DMS53 treated with DMSO at 0.1 percent for 48 hours (cell line): Measurements from ENCODE around the gene PCSK5.
A peak's percentile ranks its signal among the peaks of the same experiment; 100 is the strongest.
"Not testable (repeated sequence)": the region's sequence is repeated elsewhere in the genome, so short reads cannot be mapped to it uniquely, and the experiment has no call there.

Source experiments
- DNase-seq: peaks from one replicate; lab custom pipeline; 2025; ENCODE audit not compliant: unreplicated experiment; lab: John Stamatoyannopoulos, UW

Gene PCSK5

DNA sequence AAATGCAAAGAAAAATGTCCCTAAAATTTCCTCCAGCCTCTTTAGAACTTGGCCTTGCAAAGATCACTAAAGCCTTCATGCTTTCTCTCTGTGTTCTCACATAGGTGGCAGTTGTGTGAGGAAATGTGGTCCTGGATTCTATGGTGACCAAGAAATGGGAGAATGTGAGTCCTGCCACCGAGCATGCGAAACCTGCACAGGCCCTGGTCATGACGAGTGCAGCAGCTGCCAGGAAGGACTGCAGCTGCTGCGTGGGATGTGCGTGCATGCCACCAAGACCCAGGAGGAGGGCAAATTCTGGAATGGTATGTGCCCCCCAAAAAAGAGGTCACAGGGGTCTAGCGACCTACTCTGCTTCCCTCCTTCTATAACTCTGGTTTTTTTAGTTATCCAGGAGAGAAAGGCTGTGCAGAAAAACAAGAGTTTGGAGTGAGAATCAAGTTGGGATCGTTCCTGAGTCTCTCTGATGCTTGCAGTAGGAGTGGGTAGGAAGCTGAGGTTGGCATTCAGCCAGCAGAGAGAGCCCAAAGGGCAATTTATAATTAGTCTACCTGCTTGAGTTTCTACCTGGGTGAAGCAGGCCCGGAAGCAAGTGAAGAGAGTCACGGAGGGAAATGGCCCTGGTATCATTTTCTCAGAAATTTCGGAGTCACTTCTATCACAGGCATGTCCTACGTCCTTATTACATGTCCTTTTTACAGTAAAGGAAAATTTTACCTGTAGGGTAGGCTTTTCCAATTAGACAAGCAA, 406.3 kb downstream of the PCSK5 start:
- no peak for DNase-seq

DNA sequence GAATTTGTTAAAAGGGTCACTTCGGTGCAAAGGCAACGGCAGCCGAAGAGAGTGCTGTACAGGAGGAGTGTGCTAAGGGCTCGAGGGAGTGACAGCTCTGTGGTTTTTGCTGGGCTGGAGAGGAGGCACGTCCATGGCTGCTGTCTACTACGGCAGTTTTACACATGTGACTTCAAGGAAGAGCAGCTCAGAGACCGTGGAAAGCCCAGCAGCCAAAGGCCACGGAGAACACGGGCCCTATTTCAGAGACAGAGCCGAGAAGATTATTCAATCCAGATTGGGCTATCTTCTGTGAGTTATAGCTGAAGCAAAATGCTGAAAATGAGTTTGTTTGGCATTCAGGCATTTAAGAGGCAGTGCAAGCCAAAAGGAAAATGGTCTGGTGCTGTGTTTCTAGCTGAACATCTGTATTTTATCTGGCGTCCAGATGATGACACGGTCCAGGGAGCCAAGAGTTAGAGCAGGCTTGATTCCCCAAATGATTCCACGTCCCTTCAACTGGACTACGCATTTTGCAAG, 407.3 kb downstream of the PCSK5 start:
- no peak for DNase-seq

DNA sequence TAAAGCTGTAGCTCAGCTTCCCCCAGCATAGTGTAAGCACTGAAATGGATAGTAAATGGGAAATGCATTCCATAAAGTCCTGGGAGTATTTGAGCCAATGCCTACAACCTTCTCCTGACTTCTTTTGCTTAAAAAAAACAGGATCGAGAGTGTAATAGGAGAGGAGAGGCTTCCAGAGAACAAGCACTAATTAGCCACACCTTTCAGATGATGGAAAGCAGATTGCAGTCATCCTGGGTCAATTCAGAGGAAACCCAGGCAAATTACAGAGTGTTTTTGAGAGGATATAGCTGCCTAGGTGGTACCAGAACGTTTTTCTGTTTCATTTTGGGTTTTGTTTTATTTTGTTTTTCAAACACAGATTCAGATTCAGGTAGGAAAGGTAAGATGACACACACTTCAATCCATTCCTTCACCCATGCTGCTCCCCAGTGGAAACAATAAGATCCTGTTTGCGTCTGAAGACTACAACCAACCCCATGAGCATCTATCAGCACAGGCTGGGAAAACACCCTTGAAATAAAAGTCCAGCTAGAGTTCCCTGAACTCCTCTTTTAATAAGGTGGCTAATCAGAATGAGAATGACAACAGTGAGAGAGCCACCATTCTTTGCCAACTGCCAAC, 408.2 kb downstream of the PCSK5 start:
- no peak for DNase-seq

DNA sequence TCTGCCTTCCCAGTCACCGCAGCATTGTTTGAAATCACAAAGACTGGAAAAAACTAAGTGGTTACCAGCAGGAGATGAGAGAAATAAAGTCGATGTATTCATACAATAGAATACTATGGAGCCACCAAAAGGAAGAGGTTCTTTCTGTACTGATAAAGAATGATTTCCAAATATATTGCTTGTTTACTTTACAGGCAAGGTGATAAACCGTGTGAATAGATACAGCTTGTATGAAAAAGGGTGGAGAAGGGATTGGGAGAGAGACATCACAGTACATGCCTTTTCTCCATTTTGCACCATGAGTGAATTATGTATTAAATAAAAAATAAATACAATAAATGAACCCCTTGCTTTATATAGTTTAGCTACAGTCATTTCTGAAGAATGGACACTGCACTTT, 412.1 kb downstream of the PCSK5 start:
- no peak for DNase-seq

DNA sequence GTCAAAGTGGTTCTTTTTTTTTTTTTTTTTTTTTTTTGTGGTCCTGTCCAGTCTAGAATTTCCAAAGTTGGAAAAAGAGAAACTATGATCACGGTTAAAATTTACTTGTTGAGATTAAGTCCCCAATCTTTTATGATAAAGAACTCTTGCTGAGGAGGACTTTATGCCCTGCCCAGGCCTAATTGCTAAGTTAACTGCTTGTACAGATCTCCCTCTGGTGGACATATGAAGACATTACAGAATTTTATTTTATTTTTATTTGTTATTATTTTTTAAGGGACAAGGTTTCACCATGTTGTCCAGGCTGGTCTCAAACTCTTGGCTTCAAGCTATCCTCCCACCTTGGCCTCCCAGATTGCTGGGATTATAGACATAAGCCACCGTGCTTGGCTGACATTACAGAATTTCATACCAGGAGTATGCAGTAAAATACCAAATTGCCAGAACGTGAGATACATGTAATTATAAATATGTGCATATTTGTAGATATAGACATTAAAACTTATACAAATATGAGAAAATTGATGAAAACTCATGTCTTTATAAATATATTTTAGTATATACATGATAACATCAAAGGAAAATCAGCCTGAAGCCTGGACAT, 412.6 kb downstream of the PCSK5 start:
- peak; percentile 18 for DNase-seq

DNA sequence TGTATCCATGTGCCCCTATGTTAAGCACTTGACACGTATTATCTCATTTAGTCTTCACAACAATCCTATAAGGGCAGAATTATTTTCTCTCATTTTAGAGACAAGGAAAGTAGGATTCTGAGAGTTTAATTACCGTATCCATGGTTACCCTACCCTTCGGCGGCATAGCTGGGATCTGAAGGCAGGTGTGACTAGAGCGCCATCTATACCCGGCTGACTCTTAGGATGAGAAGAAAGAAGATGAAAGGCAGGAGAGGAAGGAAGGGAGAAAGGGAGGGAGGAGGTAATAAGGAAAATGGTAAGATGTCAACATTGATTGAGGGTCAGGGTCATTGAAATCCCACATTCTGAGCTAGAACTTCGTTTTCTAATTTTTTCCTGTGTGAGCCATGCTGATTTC, 416.6 kb downstream of the PCSK5 start:
- DNase-seq: not testable (repeated sequence)

DNA sequence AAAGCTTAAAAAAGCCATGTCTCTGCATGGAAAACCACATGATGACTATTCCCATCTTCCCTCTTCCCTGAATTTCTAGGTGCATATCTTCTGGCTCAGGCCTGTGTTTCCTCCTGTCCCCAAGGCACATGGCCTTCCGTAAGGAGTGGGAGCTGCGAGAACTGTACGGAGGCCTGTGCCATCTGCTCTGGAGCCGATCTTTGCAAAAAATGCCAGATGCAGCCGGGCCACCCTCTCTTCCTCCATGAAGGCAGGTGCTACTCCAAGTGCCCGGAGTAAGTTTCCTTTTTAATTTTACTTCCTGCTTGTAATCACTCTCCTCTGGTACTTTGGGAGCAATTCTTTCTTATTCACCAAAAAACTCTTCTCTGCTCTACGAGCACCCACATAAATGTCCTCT, 420.1 kb downstream of the PCSK5 start:
- no peak for DNase-seq

DNA sequence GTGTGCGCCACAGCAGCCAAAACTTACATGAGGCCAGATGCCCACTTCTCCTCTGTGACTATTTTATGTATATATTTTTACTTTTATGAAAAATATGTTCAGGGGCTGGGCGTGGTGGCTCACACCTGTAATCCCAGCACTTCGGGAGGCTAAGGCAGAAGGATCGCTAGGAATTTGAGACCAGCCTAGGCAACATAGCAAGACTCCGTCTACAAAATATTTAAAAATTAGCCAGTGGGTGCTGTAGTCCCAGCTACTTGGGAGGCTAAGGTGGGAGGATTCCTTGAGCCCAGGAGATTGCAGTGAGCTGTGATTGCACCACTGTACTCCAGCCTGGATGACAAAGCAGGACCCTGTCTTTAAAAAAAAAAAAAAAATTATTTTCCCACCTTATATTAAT, 420.5 kb downstream of the PCSK5 start:
- no peak for DNase-seq

DNA sequence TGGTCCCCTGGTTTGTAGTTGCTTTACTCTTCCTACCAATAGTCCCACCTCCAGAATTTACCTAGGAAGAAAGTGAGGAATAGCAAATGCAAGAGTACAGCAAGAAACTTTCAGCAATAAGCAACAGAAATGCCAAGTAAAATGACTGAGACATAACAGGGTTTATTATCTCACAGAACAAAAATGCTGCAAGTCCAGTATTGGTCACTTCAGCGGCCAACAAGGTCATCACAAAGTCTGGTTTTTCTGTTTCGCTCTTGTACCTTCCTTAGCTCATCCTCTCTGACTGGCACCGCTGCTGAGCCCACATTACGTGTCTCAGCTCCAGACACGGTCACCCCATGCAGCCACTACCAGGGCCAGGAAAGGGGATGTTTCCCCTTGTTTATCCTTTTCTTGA, 421.1 kb downstream of the PCSK5 start:
- DNase-seq: no peak

DNA sequence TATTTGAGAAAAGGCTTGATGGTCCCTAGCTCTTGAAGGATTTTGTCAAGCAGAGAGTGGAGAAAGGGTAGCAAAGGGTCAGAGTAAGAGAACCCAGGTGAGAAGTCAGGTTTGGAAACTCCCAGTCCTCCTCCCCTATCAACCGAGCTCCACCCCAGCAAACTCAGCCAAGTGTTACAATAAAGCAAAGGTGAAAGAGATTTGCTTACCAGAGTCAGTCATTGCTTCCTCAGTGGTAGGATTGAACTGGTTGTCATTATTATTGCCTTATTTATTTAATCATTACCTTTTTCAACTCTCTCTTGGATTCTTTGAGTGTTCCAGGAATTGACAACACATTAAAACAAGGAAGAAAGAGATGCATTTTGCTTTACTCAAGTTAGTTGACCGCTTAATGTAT, 423.3 kb downstream of the PCSK5 start:
- DNase-seq: no peak

DNA sequence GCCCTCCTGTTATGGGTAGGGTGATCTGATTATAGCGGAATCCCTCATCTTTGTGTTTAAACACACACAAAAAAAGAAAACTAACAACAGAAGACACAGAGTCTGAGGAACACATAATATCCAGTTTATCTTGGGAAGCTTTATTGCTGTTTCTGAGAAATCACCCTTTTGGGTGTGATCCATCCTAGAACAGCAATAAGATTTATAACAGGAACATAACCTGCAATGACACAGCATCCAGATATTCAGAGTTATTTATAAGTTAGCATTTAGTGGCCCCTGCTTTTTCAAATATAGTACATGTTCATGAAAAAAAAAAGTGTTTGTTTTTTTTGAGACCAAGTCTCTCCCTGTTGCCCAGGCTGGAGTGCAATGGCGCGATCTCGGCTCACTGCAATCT, 423.8 kb downstream of the PCSK5 start:
- no peak for DNase-seq

DNA sequence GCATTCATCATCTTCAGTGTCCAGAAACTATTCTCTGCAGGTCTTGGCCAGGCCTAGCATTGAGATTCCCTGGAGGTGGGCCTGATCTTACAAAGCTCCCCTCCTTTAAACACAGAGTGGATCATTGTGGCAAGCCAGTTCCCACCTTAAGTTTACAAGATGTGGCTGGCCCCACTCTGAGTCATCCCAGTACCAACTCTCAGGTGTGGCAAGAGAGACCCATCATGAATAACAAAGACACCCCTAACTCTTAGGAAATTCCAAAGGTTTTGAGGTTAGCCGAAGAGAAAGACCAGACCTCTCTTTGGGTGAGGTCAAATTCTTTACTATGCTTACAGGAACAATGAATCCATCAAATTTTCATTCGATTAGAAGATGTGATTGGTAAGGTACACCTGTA, 425.6 kb downstream of the PCSK5 start:
- DNase-seq: no peak

DNA sequence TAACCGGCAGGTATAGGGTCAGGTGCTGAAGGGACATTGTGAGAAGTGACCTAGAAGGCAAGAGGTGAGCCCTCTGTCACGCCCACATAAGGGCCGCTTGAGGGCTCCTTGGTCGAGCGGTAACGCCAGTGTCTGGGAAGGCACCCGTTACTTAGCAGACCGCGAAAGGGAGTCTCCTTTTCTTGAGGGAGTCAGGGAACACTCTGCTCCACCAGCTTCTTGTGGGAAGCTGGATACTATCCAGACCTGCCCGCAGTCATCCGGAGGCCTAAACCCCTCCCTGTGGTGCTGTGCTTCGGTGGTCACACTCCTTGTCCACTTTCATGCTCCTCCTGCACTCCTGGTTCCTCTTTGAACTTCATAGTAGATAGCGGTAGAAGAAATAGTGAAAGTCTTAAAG, 429.0 kb downstream of the PCSK5 start:
- DNase-seq: not testable (repeated sequence)

DNA sequence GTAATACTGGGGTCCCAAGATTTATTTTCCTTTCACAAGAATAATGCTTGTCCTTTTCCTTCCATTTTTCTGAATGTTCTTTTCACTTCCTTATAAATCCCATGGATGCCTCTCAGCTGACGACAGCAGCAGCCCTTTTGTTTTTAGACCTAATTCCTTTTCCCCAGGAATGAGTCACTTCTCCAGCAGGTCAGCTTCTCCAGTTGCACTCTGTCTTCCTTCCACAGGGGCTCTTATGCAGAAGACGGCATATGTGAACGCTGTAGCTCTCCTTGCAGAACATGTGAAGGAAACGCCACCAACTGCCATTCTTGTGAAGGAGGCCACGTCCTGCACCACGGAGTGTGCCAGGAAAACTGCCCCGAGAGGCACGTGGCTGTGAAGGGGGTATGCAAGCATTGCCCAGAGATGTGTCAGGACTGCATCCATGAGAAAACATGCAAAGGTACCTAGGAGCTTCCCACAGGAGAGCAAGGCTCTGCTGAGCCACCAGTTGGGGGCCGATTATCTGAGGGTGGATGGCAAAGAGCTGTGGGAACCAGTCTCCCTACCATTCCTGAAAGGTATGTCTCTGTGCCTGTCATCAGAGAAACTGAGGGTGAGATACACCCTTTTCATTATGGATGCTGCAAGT, 430.8 kb downstream of the PCSK5 start:
- no peak for DNase-seq

DNA sequence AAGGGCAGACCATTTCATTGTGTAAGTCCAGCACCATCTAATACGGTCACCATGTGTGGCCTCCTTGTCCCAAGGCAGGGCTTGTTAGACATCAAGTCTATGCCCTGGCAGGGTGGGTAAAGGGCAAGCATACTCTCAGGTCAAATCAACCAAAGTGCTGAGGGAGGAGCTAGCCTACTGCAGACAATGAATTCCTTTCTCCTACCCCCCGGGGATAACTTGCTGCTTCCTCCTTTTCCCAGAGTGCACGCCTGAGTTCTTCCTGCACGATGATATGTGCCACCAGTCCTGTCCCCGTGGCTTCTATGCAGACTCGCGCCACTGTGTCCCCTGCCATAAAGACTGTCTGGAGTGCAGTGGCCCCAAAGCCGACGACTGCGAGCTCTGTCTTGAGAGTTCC, 432.3 kb downstream of the PCSK5 start:
- no peak for DNase-seq

DNA sequence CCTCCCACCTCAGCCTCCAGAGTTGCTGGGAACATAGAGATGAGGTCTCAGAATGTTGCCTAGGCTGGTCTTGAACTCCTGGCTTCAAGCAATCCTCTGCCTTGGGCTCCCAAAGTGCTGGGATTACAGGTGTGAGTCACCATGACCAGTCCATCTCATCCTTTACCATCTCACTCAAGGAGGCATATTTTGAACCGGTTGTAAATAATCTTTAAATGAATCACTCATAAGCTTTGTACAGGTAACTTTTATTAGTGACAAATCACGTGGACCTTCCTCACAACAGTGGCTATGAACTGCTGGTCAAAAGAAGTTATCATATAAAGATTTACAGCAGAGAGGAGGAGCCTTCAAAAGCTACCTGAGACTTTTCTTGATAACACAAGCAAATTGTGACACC, 433.0 kb downstream of the PCSK5 start:
- DNase-seq: no peak

DNA sequence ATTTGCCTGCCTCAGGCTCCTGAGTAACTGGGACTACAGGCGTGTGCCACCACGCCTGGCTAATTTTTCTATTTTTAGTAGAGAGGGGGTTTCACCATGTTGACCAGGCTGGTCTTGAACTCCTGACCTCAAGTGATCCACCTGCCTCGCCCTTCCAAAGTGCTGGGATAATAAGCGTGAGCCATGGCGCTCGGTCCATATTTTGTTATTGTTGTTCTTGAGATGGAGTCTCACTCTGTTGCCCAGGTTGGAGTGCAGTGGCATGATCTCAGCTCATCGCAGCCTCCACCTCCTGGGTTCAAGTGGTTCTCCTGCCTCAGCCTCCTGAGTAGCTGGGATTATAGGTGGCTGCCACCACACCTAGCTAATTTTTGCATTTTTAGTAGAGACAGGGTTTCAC, 433.6 kb downstream of the PCSK5 start:
- DNase-seq: not testable (repeated sequence)

DNA sequence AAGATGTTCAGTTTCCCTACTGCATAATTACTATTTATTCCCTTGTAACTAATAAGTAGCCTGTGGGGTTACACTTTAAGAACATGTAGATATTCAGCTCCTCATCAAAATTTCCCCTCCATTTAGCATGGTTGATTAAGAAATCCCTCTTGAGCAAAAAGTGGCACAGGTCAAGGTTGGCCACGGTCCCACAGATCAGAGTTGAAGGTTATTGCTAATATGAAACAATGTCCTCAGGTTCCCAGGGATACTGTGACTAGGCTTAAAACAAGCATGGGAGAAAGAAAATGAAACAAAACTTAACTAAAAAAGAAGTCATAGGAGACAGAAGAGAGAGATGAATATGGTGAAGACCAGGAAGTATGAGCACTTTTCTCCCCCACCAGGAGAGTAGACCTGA, 439.6 kb downstream of the PCSK5 start:
- DNase-seq: no peak

DNA sequence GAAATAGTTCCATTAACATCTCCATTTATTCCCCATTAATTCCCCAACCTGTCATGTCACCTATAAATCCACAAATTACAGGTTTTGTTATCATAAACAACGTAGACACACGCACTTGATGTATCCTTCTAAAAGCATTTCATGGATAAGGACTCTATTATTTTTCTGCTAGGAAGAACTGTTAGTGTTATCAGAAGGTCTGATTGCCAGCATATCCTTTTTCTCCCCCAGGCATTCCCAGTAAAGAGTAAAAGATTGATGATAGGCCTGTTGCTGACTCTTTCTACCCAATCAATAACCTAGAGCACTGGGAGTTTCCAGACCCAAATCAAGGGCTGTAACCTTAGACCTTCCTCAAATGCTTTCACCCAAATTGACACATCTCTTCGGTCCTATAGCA, 442.9 kb downstream of the PCSK5 start:
- no peak for DNase-seq

DNA sequence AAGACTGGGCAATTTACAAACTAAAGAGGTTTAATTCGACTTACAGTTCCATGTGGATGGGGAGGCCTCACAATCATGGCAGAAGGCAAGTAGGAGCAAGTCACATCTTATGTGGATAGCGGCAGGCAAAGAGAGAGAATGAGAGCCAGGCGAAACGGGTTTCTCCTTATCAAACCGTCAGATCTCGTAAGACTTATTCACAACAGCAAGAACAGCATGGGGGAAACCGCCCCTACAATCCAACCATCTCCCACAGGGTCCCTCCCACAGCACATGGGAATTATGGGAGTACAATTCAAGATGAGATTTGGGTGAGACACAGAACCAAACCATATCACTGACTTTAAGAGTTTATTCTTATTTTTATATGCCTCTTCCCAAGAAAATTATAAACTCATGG, 443.5 kb downstream of the PCSK5 start:
- DNase-seq: no peak

DNA sequence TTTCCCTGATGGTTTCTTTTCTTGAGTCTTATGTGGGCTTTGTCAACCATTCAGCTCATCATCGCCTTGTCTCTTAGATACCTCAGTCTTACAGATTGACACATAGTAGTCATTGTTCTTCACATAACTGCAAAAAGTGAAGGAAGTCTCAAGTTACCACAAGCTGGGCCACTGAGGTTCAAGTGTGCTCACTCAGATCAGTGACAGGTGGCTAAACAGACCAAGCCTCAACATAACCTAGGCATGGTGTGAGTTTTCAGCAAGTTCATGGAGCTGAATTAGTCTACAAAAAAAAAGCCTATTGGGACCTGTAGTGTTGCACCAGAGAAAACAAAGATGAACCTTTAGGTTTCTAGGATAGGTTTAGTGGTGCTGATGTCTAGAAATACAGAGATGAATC, 445.6 kb downstream of the PCSK5 start:
- DNase-seq: no peak

DNA sequence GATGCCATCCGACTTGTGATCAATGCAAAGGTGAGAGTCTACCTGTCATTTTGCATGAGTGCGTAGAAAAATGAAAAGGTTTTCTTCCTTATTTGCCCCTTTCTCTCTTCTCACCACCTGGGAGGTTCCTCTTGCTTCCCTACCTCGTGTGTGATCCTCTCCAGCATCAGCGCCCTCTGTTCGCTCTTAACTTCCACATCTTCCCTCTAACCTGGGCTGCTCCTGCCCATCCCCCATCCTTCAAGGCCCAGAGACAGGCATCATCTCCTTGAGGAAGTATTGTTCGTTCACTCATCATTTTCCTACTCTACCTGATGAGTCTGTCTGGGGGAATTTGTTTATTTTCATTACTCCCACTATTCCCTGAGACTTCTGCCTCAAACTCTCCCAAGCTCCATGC, 447.9 kb downstream of the PCSK5 start:
- no peak for DNase-seq
